ENCODE results near the gene EMILIN2. TPM values are rescaled to one million over a fixed set of nuclear protein-coding genes. Genes with fewer than 3 reads are reported as not detected.

EMILIN2 gene
- total RNA-seq, 1 donor from 2014 or later = 26.8 TPM

DNA sequence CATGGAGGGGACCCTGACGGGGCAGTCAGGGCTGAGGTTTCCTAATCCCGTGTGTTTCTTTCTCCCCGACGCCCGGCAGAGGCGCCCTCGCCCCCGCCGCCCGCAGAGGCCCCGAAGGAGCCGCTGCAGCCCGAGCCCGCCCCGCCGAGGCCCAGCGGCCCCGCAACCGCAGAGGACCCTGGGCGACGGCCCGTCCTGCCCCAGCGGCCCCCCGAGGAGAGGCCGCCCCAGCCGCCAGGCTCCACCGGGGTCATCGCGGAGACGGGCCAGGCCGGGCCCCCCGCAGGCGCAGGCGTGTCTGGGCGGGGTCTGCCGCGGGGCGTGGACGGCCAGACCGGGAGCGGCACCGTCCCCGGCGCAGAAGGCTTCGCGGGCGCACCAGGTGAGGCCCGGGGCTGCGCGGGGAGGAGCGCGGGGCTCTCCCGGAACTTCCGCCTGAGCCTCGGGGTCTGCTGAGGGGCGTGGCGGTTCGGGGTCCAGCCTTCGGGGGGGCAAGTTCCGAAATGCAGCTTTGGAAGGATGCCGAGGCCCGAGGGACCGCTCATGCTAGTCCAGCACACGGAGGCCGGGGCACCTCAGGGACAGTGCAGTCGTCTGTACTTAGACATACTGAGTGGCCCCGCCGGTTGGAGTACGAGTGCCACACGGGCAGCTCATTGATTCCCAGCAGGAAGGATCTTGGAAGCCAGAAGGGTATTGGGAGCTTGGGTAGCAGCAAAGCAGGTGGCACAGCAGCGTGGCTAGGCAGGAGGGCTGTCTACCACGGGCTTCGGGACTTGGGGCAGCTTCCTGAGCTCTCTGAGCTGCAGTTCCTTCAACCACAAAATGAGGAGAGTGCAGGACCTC lies 60.1 kb downstream of the EMILIN2 start:
- Histone ChIP-seq H3K27ac (peak overlapping the region; percentile 91), H3K4me3 (peak overlapping the region; percentile 55 to 70), H3K27me3 (no peaks in the 10 kb centered on the region), H3K9me3 (no peaks in the 10 kb centered on the region), H3K36me3 (peaks cover 0 to 10% of the 10 kb centered on the region in 2 donors), H3K4me1 (peaks cover 37% of the 10 kb centered on the region)
- no peak for DNase-seq (ENCODE audit: extremely low spot score in 2 of 2)
- TF ChIP-seq, protein P1, sequence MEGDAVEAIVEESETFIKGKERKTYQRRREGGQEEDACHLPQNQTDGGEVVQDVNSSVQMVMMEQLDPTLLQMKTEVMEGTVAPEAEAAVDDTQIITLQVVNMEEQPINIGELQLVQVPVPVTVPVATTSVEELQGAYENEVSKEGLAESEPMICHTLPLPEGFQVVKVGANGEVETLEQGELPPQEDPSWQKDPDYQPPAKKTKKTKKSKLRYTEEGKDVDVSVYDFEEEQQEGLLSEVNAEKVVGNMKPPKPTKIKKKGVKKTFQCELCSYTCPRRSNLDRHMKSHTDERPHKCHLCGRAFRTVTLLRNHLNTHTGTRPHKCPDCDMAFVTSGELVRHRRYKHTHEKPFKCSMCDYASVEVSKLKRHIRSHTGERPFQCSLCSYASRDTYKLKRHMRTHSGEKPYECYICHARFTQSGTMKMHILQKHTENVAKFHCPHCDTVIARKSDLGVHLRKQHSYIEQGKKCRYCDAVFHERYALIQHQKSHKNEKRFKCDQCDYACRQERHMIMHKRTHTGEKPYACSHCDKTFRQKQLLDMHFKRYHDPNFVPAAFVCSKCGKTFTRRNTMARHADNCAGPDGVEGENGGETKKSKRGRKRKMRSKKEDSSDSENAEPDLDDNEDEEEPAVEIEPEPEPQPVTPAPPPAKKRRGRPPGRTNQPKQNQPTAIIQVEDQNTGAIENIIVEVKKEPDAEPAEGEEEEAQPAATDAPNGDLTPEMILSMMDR (IDR thresholded peaks at IDR 0.05) = no peak
- TF ChIP-seq POLR2AphosphoS5 (IDR thresholded peaks at IDR 0.05; ENCODE audit: insufficient read depth in 1 of 2, low read depth in 1 of 2) (no peak), POLR2A (IDR thresholded peaks at IDR 0.05) (no peak)
- intact Hi-C loops (cut with DNase I) = loop anchor here (10.0 kb wide), 1 partner anchor 142 kb away; no protein-coding TSS in a partner anchor

- Histone ChIP-seq H3K27me3 (no peaks in the 10 kb centered on the region), H3K36me3 (peaks cover 0 to 10% of the 10 kb centered on the region in 2 donors), H3K4me1 (peaks cover 29% of the 10 kb centered on the region), H3K4me3 (peak overlapping the region; percentile 55 to 70), H3K9me3 (no peaks in the 10 kb centered on the region), H3K27ac (peak overlapping the region; percentile 91)
- no peak for DNase-seq (ENCODE audit: extremely low spot score in 2 of 2)
- intact Hi-C loops (cut with DNase I) = loop anchor here (10.0 kb wide), 1 partner anchor 143 kb away; no protein-coding TSS in a partner anchor
- no peak for TF ChIP-seq POLR2AphosphoS5 (IDR thresholded peaks at IDR 0.05; ENCODE audit: insufficient read depth in 1 of 2, low read depth in 1 of 2)
- no peak for TF ChIP-seq POLR2A (IDR thresholded peaks at IDR 0.05)
- TF ChIP-seq, protein P1 (IDR thresholded peaks at IDR 0.05) = no peak
Observed at GRCh38 chr18:2907550-2908135, 60.8 kb downstream of the EMILIN2 start.

GRCh38 chr18:2908166-2908945 lies 61.5 kb downstream of the EMILIN2 start:
- Histone ChIP-seq H3K36me3 (peaks cover 0 to 10% of the 10 kb centered on the region in 2 donors), H3K4me1 (peaks cover 28% of the 10 kb centered on the region), H3K4me3 (no peak overlapping the region), H3K27ac (no peak overlapping the region), H3K9me3 (no peaks in the 10 kb centered on the region), H3K27me3 (no peaks in the 10 kb centered on the region)
- DNase-seq (ENCODE audit: extremely low spot score in 2 of 2) = peak; percentile 77 to 85
- TF ChIP-seq POLR2A (IDR thresholded peaks at IDR 0.05) = no peak
- TF ChIP-seq, protein P1 (IDR thresholded peaks at IDR 0.05) = no peak
- TF ChIP-seq POLR2AphosphoS5 (IDR thresholded peaks at IDR 0.05; ENCODE audit: insufficient read depth in 1 of 2, low read depth in 1 of 2) = no peak
- intact Hi-C loops (cut with DNase I) = loop anchor here (10.0 kb wide), 1 partner anchor 144 kb away; no protein-coding TSS in a partner anchor

DNA sequence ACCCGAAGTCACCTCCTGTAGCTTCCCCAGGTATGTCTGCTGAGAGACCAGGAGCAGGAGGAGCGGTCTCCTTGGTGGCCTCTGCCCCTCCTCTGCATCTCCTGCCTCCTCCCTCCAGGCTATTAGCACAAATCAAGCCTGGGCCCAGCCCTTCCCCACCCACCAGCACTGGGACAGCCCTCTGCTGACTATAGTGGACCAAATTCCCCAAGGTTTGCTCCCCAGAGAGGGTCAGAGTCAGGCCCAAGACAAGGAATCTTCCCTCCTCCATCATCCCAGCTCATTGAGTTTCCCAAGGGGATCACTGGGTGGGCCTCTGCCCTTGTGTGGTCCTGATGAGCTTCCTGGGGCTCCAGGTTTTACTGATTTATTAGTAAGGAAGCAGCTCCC lies 62.1 kb downstream of the EMILIN2 start:
- H3K4me3 ChIP-seq = no peak overlapping the region
- no peak overlapping the region for H3K27ac ChIP-seq
- H3K36me3 ChIP-seq = peaks cover 0 to 10% of the 10 kb centered on the region in 2 donors
- intact Hi-C loops (cut with DNase I) = loop anchor here (10.0 kb wide), 1 partner anchor 144 kb away; no protein-coding TSS in a partner anchor
- no peaks in the 10 kb centered on the region for H3K27me3 ChIP-seq
- peak; percentile 83 to 89 for DNase-seq (ENCODE audit: extremely low spot score in 2 of 2)
- H3K4me1 ChIP-seq = peaks cover 28% of the 10 kb centered on the region
- no peaks in the 10 kb centered on the region for H3K9me3 ChIP-seq
- TF ChIP-seq, protein P1 (IDR thresholded peaks at IDR 0.05) = no peak
- TF ChIP-seq POLR2AphosphoS5 (IDR thresholded peaks at IDR 0.05; ENCODE audit: insufficient read depth in 1 of 2, low read depth in 1 of 2) (no peak), POLR2A (IDR thresholded peaks at IDR 0.05) (no peak)
